ENCODE data around the gene KPNB1.

DNA sequence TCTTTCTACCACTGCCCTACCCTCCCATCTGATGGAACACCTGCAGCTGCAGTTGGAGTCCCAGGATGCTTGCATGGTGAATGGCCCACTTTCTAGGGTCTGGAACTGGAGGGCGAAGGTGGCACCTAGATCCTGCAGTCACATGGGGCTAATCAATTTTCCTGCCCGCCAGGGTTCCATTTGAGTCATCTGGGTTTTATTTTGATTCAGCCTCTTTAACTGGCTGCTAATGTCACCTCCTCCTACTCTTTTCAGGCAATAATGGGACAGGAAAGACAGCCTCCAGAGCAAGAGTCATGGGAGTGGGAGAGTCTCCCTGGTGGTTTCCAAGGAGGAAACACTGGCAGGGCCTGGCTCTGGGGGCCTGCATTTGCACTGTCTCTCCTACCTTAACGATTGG is 40.4 kb downstream of the KPNB1 start:
- TF ChIP-seq, protein P1, sequence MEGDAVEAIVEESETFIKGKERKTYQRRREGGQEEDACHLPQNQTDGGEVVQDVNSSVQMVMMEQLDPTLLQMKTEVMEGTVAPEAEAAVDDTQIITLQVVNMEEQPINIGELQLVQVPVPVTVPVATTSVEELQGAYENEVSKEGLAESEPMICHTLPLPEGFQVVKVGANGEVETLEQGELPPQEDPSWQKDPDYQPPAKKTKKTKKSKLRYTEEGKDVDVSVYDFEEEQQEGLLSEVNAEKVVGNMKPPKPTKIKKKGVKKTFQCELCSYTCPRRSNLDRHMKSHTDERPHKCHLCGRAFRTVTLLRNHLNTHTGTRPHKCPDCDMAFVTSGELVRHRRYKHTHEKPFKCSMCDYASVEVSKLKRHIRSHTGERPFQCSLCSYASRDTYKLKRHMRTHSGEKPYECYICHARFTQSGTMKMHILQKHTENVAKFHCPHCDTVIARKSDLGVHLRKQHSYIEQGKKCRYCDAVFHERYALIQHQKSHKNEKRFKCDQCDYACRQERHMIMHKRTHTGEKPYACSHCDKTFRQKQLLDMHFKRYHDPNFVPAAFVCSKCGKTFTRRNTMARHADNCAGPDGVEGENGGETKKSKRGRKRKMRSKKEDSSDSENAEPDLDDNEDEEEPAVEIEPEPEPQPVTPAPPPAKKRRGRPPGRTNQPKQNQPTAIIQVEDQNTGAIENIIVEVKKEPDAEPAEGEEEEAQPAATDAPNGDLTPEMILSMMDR (IDR thresholded peaks at IDR 0.05; ENCODE audit: control extremely low read depth in 1 of 3, insufficient read depth in 1 of 3, low read depth in 1 of 3, low read length in 3 of 3) = no peak
- TF ChIP-seq SP1 (IDR thresholded peaks at IDR 0.05; ENCODE audit: low read depth, low read length) = no peak
- TF ChIP-seq EZH2 (IDR thresholded peaks at IDR 0.05; ENCODE audit: low read depth, low read length, severe bottlenecking) = no peak
- no peak for TF ChIP-seq CEBPB (IDR thresholded peaks at IDR 0.05; ENCODE audit: low read depth, low read length)
- TF ChIP-seq, protein P2, sequence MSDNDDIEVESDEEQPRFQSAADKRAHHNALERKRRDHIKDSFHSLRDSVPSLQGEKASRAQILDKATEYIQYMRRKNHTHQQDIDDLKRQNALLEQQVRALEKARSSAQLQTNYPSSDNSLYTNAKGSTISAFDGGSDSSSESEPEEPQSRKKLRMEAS (IDR thresholded peaks at IDR 0.05) = no peak
